Measurements from ENCODE around the gene DYSF.

The DYSF gene

GRCh38 chr2:71724793-71725192, 271.4 kb downstream of the DYSF start:
- in situ Hi-C loops (cut with MboI; ENCODE audit: low sequenced_read_pairs, unreplicated experiment): no loop called here
- no peak for TF ChIP-seq CTCF (IDR thresholded peaks at IDR 0.05; ENCODE audit: borderline replicate concordance, control extremely low read depth, extremely low read depth, insufficient read depth, missing control alignments)
- DNase-seq (ENCODE audit: low spot score): no peak

- TF ChIP-seq CTCF (IDR thresholded peaks at IDR 0.05; ENCODE audit: borderline replicate concordance, control extremely low read depth, extremely low read depth, insufficient read depth, missing control alignments): no peak
- DNase-seq (ENCODE audit: low spot score): no peak
- in situ Hi-C loops (cut with MboI; ENCODE audit: low sequenced_read_pairs, unreplicated experiment): no loop called here
Observed at GRCh38 chr2:71725836-71726235, 272.5 kb downstream of the DYSF start.

GRCh38 chr2:71727562-71727961, 274.2 kb downstream of the DYSF start:
- no peak for TF ChIP-seq CTCF (IDR thresholded peaks at IDR 0.05; ENCODE audit: borderline replicate concordance, control extremely low read depth, extremely low read depth, insufficient read depth, missing control alignments)
- in situ Hi-C loops (cut with MboI; ENCODE audit: low sequenced_read_pairs, unreplicated experiment): no loop called here
- DNase-seq (ENCODE audit: low spot score): no peak

GRCh38 chr2:71728036-71728435, 274.7 kb downstream of the DYSF start:
- in situ Hi-C loops (cut with MboI; ENCODE audit: low sequenced_read_pairs, unreplicated experiment): no loop called here
- DNase-seq (ENCODE audit: low spot score): no peak
- no peak for TF ChIP-seq CTCF (IDR thresholded peaks at IDR 0.05; ENCODE audit: borderline replicate concordance, control extremely low read depth, extremely low read depth, insufficient read depth, missing control alignments)

- DNase-seq (ENCODE audit: low spot score): no peak
- in situ Hi-C loops (cut with MboI; ENCODE audit: low sequenced_read_pairs, unreplicated experiment): no loop called here
- TF ChIP-seq CTCF (IDR thresholded peaks at IDR 0.05; ENCODE audit: borderline replicate concordance, control extremely low read depth, extremely low read depth, insufficient read depth, missing control alignments): no peak
Observed at GRCh38 chr2:71730785-71731383, 277.5 kb downstream of the DYSF start.

GRCh38 chr2:71734620-71735019, 281.3 kb downstream of the DYSF start:
- no peak for TF ChIP-seq CTCF (IDR thresholded peaks at IDR 0.05; ENCODE audit: borderline replicate concordance, control extremely low read depth, extremely low read depth, insufficient read depth, missing control alignments)
- in situ Hi-C loops (cut with MboI; ENCODE audit: low sequenced_read_pairs, unreplicated experiment): no loop called here
- no peak for DNase-seq (ENCODE audit: low spot score)

Measured in GM13976 (cell line).